Common myeloid progenitor, CD34-positive (primary cell): ENCODE measurements around the gene NPR1.

Experiments
- CTCF ChIA-PET: fragments of 350-600 bp; sonication (Branson Sonifier 250); formaldehyde crosslinking; loops from one replicate; lab custom pipeline; 2021; ENCODE audit warnings: antibody characterized with exemption; lab: Charles Lee
- POLR2A ChIA-PET: fragments of 350-600 bp; sonication (Branson Sonifier 250); formaldehyde crosslinking; loops from one replicate; lab custom pipeline; 2021; ENCODE audit warnings: antibody characterized with exemption; lab: Charles Lee
- DNase-seq, 3 donors: peaks; one replicate each; pipeline versions ENCODE4 v3.0.0 to v3.0.0-alpha.2; 2013
- H3K27ac ChIP-seq, 2 experiments: 1 replicate in 1 of 2; 2 replicates in 1 of 2; pipeline ENCODE4 v1.7.0; 2013; ENCODE audit warnings: inconsistent platforms in 2 of 2, low read length in 2 of 2, mild to moderate bottlenecking in 2 of 2, low read depth in 1 of 2, moderate library complexity in 1 of 2; ENCODE audit not compliant: severe bottlenecking in 2 of 2, insufficient read depth in 1 of 2, poor library complexity in 1 of 2
- H3K27me3 ChIP-seq, 5 experiments: replicated peaks in 2 of 5; 1 replicate in 3 of 5; 2 replicates in 2 of 5; pipeline versions ENCODE4 v1.6.1 to v1.7.0; 2013; ENCODE audit warnings: low read length in 4 of 5, mild to moderate bottlenecking in 2 of 5, moderate library complexity in 2 of 5, inconsistent platforms in 1 of 5; ENCODE audit not compliant: insufficient read depth in 5 of 5, control insufficient read depth in 4 of 5
- H3K36me3 ChIP-seq, 4 experiments: 1 replicate in 2 of 4; 2 replicates in 2 of 4; pipeline versions ENCODE4 v1.6.1 to v1.7.0; 2013; ENCODE audit warnings: low read length in 3 of 4, control low read depth in 1 of 4, mild to moderate bottlenecking in 1 of 4; ENCODE audit not compliant: control insufficient read depth in 4 of 4, insufficient read depth in 4 of 4
- H3K4me1 ChIP-seq, 4 experiments: 1 replicate in 3 of 4; 2 replicates in 1 of 4; pipeline versions ENCODE4 v1.6.1 to v1.7.1; 2013; ENCODE audit warnings: low read length in 3 of 4, mild to moderate bottlenecking in 3 of 4, control low read depth in 1 of 4, inconsistent platforms in 1 of 4, moderate library complexity in 1 of 4; ENCODE audit not compliant: control insufficient read depth in 4 of 4, insufficient read depth in 4 of 4; ENCODE audit errors: control extremely low read depth in 1 of 4
- H3K4me3 ChIP-seq, 7 experiments: 1 replicate in 4 of 7; 2 replicates in 3 of 7; pipeline versions ENCODE4 v1.5.1 to v1.7.0; 2013; ENCODE audit warnings: mild to moderate bottlenecking in 7 of 7, low read length in 6 of 7, moderate library complexity in 6 of 7, inconsistent platforms in 2 of 7, low read depth in 2 of 7, control low read depth in 1 of 7; ENCODE audit not compliant: insufficient read depth in 4 of 7, control insufficient read depth in 1 of 7; ENCODE audit errors: extremely low read depth in 1 of 7
- H3K9me3 ChIP-seq, 5 experiments: 1 replicate in 4 of 5; 2 replicates in 1 of 5; pipeline versions ENCODE4 v1.6.1 to v1.7.1; 2013; ENCODE audit warnings: low read length in 4 of 5, mild to moderate bottlenecking in 2 of 5, inconsistent platforms in 1 of 5, low read depth in 1 of 5, moderate library complexity in 1 of 5; ENCODE audit not compliant: control insufficient read depth in 4 of 5, insufficient read depth in 2 of 5; ENCODE audit errors: control extremely low read depth in 1 of 5
- WGBS: methylation state at CpG from one replicate; pipeline ENCODE4 v1.1.5; 2013; ENCODE audit not compliant: insufficient coverage; 5-methylcytosine and 5-hydroxymethylcytosine counted together

Gene NPR1

DNA sequence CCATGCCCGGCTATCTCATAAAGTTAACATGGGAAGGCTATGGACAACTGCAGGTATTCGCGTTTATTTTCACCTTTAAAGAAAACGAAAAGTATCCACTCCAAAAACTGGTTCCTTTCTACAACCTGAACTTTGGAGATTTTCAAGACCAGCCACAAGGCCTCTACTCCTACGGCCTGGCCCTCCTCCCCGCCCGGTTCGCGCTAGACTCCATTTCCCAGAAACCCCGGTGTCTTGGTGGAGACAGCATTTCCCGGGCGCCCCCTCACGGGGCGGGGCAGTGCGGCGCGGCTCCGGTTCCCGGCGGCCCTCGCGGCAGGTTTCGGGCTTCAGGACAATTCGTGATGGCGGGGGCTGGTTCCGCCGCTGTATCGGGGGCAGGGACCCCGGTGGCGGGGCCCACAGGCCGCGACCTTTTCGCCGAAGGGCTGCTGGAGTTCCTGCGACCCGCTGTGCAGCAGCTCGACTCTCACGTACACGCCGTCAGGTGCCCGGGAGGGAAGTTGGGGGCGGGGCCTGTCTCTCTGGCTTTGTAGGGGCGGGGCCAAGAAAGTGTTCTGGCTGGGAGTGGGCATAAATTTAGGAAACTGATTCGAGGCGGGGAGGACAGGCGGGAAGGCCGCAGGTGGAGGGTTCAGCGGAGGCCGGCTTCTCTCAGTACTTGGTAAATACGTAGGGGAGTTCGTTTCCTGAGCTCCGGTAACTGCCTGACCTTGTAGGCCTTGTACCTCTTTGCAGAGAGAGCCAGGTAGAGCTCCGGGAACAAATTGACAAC is 19.9 kb upstream of the NPR1 start, which contains the start of gene SNAPIN:
Gene SNAPIN, plus strand, starts transcription at position 304 of the 775 bp plus-strand sequence. Its CDS starts 41 bp downstream, at position 345.
- under 1% methylated on average over 50 of the region's 53 CpGs for WGBS

DNA sequence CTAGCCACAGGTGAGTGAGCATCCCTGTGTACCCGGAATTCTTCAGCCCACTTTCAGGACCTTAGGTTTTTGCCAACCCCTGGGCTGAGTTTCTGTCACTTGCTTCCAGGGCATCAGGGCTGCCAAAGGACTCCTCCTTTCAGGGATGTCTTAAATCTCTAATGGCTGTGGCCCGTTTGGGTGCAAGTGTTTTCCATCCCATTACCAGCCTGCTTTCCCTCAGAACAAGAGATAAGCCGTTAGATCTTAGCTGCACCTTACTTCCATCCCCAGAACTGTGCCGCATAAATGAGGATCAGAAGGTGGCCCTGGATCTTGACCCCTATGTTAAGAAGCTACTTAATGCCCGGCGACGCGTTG is 19.3 kb upstream of the NPR1 start:
- DNase-seq: no peak
- WGBS: 63% methylated on average over 8 of the region's 8 CpGs
- Histone ChIP-seq H3K4me1 (peaks cover 3 to 18% (median 13%) of the 10 kb centered on the region in 4 experiments), H3K9me3 (no peaks in the 10 kb centered on the region), H3K4me3 (peak overlapping the region; percentile 66 to 97 (median 88)), H3K27me3 (no peaks in the 10 kb centered on the region), H3K27ac (peak overlapping the region; percentile 77 to 85), H3K36me3 (peaks cover 7 to 34% (median 27%) of the 10 kb centered on the region in 4 experiments)
- POLR2A ChIA-PET: interaction anchor here (1.3 kb wide), 1 partner anchor 25 kb away, joined by 10 read pairs; the partner anchor contains the start of gene CHTOP
- CTCF ChIA-PET: interaction anchor here (0.9 to 1.5 kb wide), 4 partner anchors 10 to 93 kb away, joined by 3 to 6 read pairs (median 4); partner anchors contain the start of gene ILF2

More for the DNA sequence above, 19.9 kb upstream of the NPR1 start, which contains the start of gene SNAPIN:
- peaks cover 7 to 29% (median 22%) of the 10 kb centered on the region in 4 experiments for H3K36me3 ChIP-seq
- H3K4me3 ChIP-seq: peak within 1 kb of the TSS; percentile 66 to 97 (median 88)
- peak within 1 kb of the TSS; percentile 77 to 85 for H3K27ac ChIP-seq
- peaks cover 3 to 18% (median 13%) of the 10 kb centered on the region in 4 experiments for H3K4me1 ChIP-seq
- POLR2A ChIA-PET: interaction anchor here (1.0 to 1.3 kb wide), 2 partner anchors 19 to 24 kb away, joined by 3 to 10 read pairs; partner anchors contain the start of gene CHTOP
- H3K9me3 ChIP-seq: no peaks in the 10 kb centered on the region
- peak; percentile 89 to 93 (median 92) for DNase-seq
- H3K27me3 ChIP-seq: no peaks in the 10 kb centered on the region
- CTCF ChIA-PET: interaction anchor here (0.7 to 1.5 kb wide), 5 partner anchors 9 to 94 kb away, joined by 3 to 6 read pairs (median 4); partner anchors contain the start of gene ILF2

DNA sequence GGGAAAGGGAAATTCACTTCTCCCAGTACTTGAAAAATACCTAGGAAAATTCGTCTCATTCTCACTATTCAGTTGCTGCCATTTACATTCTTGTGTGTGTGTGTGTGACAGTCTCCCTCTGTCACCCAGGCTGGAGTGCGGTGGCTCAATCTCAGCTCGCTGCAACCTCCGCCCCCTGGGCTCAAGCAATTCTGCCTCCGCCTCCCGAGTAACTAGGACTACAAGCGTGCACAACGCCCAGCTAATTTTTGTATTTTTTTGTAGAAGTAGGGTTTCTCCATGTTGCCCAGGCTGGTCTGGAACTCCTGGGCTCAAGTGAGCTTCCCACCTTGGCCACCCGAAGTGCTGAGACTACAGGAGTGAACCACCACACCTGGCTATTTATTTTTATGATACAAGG is 18.8 kb upstream of the NPR1 start:
- Histone ChIP-seq H3K9me3 (no peaks in the 10 kb centered on the region), H3K27me3 (no peaks in the 10 kb centered on the region), H3K4me1 (peaks cover 3 to 18% (median 13%) of the 10 kb centered on the region in 4 experiments), H3K36me3 (peaks cover 10 to 39% (median 32%) of the 10 kb centered on the region in 4 experiments), H3K4me3 (peak overlapping the region in 5 of 7 experiments; percentile 77 to 97 (median 90)), H3K27ac (no peak overlapping the region)
- 100% methylated on average over 8 of the region's 9 CpGs for WGBS
- ChIA-PET CTCF (interaction anchor here (1.3 to 1.5 kb wide), 3 partner anchors 10 to 16 kb away, joined by 4 to 6 read pairs (median 4); partner anchors contain the start of gene ILF2), POLR2A (interaction anchor here (1.3 kb wide), 1 partner anchor 26 kb away, joined by 10 read pairs; the partner anchor contains the start of gene CHTOP)
- DNase-seq: no peak

DNA sequence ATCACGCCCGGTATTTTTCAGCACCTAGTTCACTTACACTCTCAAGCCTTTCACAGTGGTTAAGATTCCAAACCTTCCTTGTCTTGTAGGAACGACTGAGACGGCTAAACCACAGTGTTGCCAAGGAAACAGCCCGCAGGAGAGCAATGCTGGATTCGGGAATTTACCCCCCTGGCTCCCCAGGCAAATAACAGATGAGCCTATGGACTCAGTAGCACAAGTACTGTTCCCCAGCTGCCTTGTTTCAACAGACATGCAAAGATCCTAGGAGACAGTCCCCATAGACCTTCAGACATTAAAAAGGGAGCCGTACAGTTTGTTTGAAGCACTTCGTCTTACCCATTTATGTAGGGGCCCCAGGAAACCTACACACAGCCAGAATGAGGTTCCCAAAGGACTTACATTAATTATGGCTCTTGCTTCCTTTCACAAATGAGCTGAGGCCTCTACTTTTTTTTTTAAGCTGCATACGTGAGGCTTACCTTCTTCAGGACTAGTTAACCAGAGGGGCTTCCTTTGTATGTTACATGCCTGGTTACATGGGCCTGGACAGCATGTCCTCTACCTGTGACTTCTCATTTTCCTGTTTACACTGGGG is 17.3 kb upstream of the NPR1 start:
- H3K9me3 ChIP-seq: no peaks in the 10 kb centered on the region
- H3K36me3 ChIP-seq: peaks cover 16 to 55% (median 44%) of the 10 kb centered on the region in 4 experiments
- no peak for DNase-seq
- ChIA-PET CTCF (no interaction called here), POLR2A (interaction anchor here (0.7 to 1.3 kb wide), 3 partner anchors 22 to 36 kb away, joined by 3 to 4 read pairs (median 3); partner anchors contain the start of gene CHTOP)
- WGBS: 88% methylated on average over 9 of the region's 9 CpGs
- no peak overlapping the region for H3K27ac ChIP-seq
- H3K27me3 ChIP-seq: no peaks in the 10 kb centered on the region
- H3K4me3 ChIP-seq: no peak overlapping the region
- H3K4me1 ChIP-seq: peaks cover 3 to 18% (median 13%) of the 10 kb centered on the region in 4 experiments

DNA sequence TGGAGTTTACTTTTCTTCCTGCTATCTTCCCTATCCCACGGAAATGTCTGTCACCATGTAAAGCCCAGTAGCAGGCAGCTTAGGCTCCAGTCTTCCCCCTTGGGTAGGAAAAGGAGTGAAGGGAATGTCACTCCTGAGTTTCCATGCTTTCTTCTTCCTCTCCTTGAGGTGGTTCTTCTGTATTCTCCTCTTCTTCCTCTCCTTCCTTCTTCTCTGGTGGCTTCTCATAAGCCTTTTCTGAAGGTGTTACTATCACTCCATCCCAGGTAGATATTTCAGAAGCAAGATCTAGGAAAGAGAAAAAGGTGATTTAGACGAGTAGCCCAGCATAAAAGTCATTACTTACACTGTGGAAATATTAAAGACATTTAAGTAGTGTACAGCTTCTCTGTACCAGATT is 16.2 kb upstream of the NPR1 start:
- WGBS: no CpG with 5 or more reads among the region's 2 CpGs
- H3K4me3 ChIP-seq: no peak overlapping the region
- CTCF ChIA-PET: no interaction called here
- H3K27ac ChIP-seq: no peak overlapping the region
- DNase-seq: no peak
- peaks cover 3 to 18% (median 13%) of the 10 kb centered on the region in 4 experiments for H3K4me1 ChIP-seq
- no peaks in the 10 kb centered on the region for H3K9me3 ChIP-seq
- POLR2A ChIA-PET: interaction anchor here (0.6 to 1.3 kb wide), 3 partner anchors 23 to 28 kb away, joined by 3 to 4 read pairs (median 3); partner anchors contain the start of gene CHTOP
- peaks cover 21 to 65% (median 52%) of the 10 kb centered on the region in 4 experiments for H3K36me3 ChIP-seq
- H3K27me3 ChIP-seq: no peaks in the 10 kb centered on the region

DNA sequence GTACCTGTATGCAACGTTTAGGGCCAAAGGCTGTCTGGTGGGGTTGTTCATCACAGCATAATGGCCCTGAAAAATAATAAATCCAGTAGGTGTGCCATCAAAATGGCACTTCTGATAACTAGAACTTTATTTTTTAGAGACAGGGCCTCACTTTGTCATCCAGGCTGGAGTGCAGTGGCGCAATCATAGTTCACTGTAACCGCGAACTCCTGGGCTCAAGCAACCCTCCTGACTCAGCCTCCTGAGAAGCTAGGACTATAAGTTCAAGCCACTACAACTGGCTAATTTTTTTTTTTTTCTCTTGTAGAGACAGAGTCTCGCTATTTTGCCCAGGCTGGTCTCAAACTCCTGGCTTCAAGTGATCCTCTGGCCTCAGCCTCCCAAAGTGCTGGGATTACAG is 15.3 kb upstream of the NPR1 start:
- WGBS: 83% methylated on average over 4 of the region's 5 CpGs
- no peak overlapping the region for H3K27ac ChIP-seq
- CTCF ChIA-PET: no interaction called here

More for the DNA sequence above, 15.3 kb upstream of the NPR1 start:
- POLR2A ChIA-PET: no interaction called here
- Histone ChIP-seq H3K9me3 (no peaks in the 10 kb centered on the region), H3K4me1 (peaks cover 3 to 13% (median 10%) of the 10 kb centered on the region in 4 experiments), H3K27me3 (no peaks in the 10 kb centered on the region), H3K36me3 (peaks cover 29 to 75% (median 58%) of the 10 kb centered on the region in 4 experiments), H3K4me3 (no peak overlapping the region)
- no peak for DNase-seq
